ENCODE measurements around the gene ENDOD1. TPM values are rescaled to one million over a fixed set of nuclear protein-coding genes. Genes with fewer than 3 reads are reported as not detected.
"Not testable (repeated sequence)": the region's sequence is repeated elsewhere in the genome, so short reads cannot be mapped to it uniquely, and the experiment has no call there.

The ENDOD1 gene
- 10 to 100 TPM; 17.3 to 23.7 (median 19.5) TPM for polyA plus RNA-seq (ENCODE audit: insufficient read length in 4 of 4)

GRCh38 chr11:95089620-95090542, at the start of gene ENDOD1:
Gene ENDOD1 (plus strand): TSS chr11:95089846. CDS start chr11:95089928, 82 bp downstream.
- peak; percentile 56 to 72 (median 70) for DNase-seq (ENCODE audit: low read depth in 4 of 4, low spot score in 2 of 4)

GRCh38 chr11:95042239-95042638, 47.4 kb upstream of the ENDOD1 start:
- no peak for DNase-seq (ENCODE audit: low read depth in 4 of 4, low spot score in 2 of 4)

GRCh38 chr11:95042906-95043305, 46.7 kb upstream of the ENDOD1 start:
- no peak for DNase-seq (ENCODE audit: low read depth in 4 of 4, low spot score in 2 of 4)

GRCh38 chr11:95044010-95044409, 45.6 kb upstream of the ENDOD1 start:
- no peak for DNase-seq (ENCODE audit: low read depth in 4 of 4, low spot score in 2 of 4)

GRCh38 chr11:95045812-95046211, 43.8 kb upstream of the ENDOD1 start:
- DNase-seq (ENCODE audit: low read depth in 4 of 4, low spot score in 2 of 4) = no peak

GRCh38 chr11:95049122-95049521, 40.5 kb upstream of the ENDOD1 start, which contains the start of gene KDM4F:
Gene KDM4F (plus strand): TSS chr11:95049422.
- DNase-seq (ENCODE audit: low read depth in 4 of 4, low spot score in 2 of 4) = not testable (repeated sequence)

- no peak for DNase-seq (ENCODE audit: low read depth in 4 of 4, low spot score in 2 of 4)
Measured at GRCh38 chr11:95050595-95051202, 38.9 kb upstream of the ENDOD1 start.

- no peak for DNase-seq (ENCODE audit: low read depth in 4 of 4, low spot score in 2 of 4)
Measured at GRCh38 chr11:95054356-95054755, 35.3 kb upstream of the ENDOD1 start.

- DNase-seq (ENCODE audit: low read depth in 4 of 4, low spot score in 2 of 4) = no peak
Measured at GRCh38 chr11:95055283-95055897, 34.3 kb upstream of the ENDOD1 start.

GRCh38 chr11:95057959-95058358, 31.7 kb upstream of the ENDOD1 start:
- no peak for DNase-seq (ENCODE audit: low read depth in 4 of 4, low spot score in 2 of 4)

- no peak for DNase-seq (ENCODE audit: low read depth in 4 of 4, low spot score in 2 of 4)
Measured at GRCh38 chr11:95058621-95059020, 31.0 kb upstream of the ENDOD1 start.

GRCh38 chr11:95059046-95059445, 30.6 kb upstream of the ENDOD1 start:
- DNase-seq (ENCODE audit: low read depth in 4 of 4, low spot score in 2 of 4) = no peak

- no peak for DNase-seq (ENCODE audit: low read depth in 4 of 4, low spot score in 2 of 4)
Measured at GRCh38 chr11:95065336-95065735, 24.3 kb upstream of the ENDOD1 start.

- DNase-seq (ENCODE audit: low read depth in 4 of 4, low spot score in 2 of 4) = no peak
Measured at GRCh38 chr11:95066716-95067038, 23.0 kb upstream of the ENDOD1 start, which contains the start of gene SRSF8. Gene SRSF8 (plus strand): TSS chr11:95066919. CDS start chr11:95067227, 308 bp downstream.

GRCh38 chr11:95067039-95067840, 22.4 kb upstream of the ENDOD1 start:
- DNase-seq (ENCODE audit: low read depth in 4 of 4, low spot score in 2 of 4) = peak in 3 of 4 donors; percentile 63 to 73 (median 68)

GRCh38 chr11:95067841-95068219, 21.8 kb upstream of the ENDOD1 start:
- peak in 3 of 4 donors; percentile 52 to 76 (median 54) for DNase-seq (ENCODE audit: low read depth in 4 of 4, low spot score in 2 of 4)

GRCh38 chr11:95068549-95068948, 21.1 kb upstream of the ENDOD1 start:
- DNase-seq (ENCODE audit: low read depth in 4 of 4, low spot score in 2 of 4) = peak; percentile 75 to 92 (median 82)

GRCh38 chr11:95070471-95070870, 19.2 kb upstream of the ENDOD1 start:
- no peak for DNase-seq (ENCODE audit: low read depth in 4 of 4, low spot score in 2 of 4)

GRCh38 chr11:95072948-95073347, 16.7 kb upstream of the ENDOD1 start:
- DNase-seq (ENCODE audit: low read depth in 4 of 4, low spot score in 2 of 4) = no peak

GRCh38 chr11:95074792-95075563, 14.7 kb upstream of the ENDOD1 start:
- no peak for DNase-seq (ENCODE audit: low read depth in 4 of 4, low spot score in 2 of 4)
